Erythroblast (primary cell): ENCODE results near the gene GSTA2.

Experiments used
- GATA1 ChIP-seq: IDR thresholded peaks from 2 replicates; pipeline ENCODE4 v1.6.1; 2011; ENCODE audit warnings: low read depth, mild to moderate bottlenecking, control low read depth, low read length, moderate library complexity
- POLR2A ChIP-seq: IDR thresholded peaks from 2 replicates; pipeline ENCODE4 v1.6.1; 2011; ENCODE audit warnings: mild to moderate bottlenecking, low read length

DNA sequence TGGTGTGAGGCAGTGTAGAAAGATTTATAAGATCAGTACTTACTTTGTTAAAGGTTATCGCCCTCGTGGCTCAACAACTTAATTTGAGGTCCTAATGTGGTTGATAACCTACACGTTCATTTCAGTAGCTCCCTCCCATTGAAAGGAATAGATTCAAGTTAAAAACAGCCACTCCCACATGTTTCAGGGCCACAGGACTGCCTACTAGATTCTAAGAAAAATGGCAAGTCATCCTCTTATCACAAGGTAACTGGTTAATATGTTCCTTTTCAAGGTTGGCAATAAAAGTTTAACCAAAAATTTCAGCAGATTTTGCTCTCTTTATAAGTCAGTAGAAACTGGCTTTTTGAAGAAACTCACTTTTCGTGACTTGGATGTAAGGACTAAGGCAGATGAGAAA is 17.1 kb downstream of the GSTA2 start:
- no peak for TF ChIP-seq POLR2A
- TF ChIP-seq GATA1 = no peak
